Motor neuron (in vitro differentiated cells): Measurements from ENCODE around the gene LMO7. TPM values are rescaled to one million over a fixed set of nuclear protein-coding genes. Genes with fewer than 3 reads are reported as not detected.
A peak's percentile ranks its signal among the peaks of the same experiment; 100 is the strongest.
"Not testable (repeated sequence)": the region's sequence is repeated elsewhere in the genome, so short reads cannot be mapped to it uniquely, and the experiment has no call there.

ENCODE experiments used
- ATAC-seq, 8 experiments: fragments of 200-7000 bp; cut with Tn5 transposase; replicated peaks in 6 of 8; 2 replicates each; pipeline ENCODE4 v1.8.0; 2021; ENCODE audit warnings: mild to moderate bottlenecking in 8 of 8, moderate library complexity in 8 of 8
- H3K27ac ChIP-seq, 2 donors: fragments of 250-450 bp; sonication (Bioruptor Pico); 2 replicates each; pipeline ENCODE4 v1.9.0; 2021; ENCODE audit warnings: antibody characterized with exemption in 2 of 2, mild to moderate bottlenecking in 2 of 2, moderate library complexity in 1 of 2
- H3K4me1 ChIP-seq, 2 donors: fragments of 250-450 bp; sonication (Bioruptor Pico); replicated peaks in 1 of 2; 2 replicates each; pipeline ENCODE4 v1.6.1; 2021; ENCODE audit warnings: antibody characterized with exemption in 2 of 2, mild to moderate bottlenecking in 2 of 2, moderate library complexity in 1 of 2
- H3K4me3 ChIP-seq, 5 donors: fragments of 250-450 bp; sonication (Bioruptor Pico); 2 replicates each; pipeline ENCODE4 v1.9.0; 2021; ENCODE audit warnings: antibody characterized with exemption in 5 of 5, mild to moderate bottlenecking in 5 of 5, moderate library complexity in 4 of 5
- WGBS, 10 experiments: fragments of 450-650 bp; shearing (Covaris generic); methylation state at CpG; one replicate each; pipeline ENCODE4 v1.0.0; 2022; 5-methylcytosine and 5-hydroxymethylcytosine counted together
- in situ Hi-C, 9 experiments: fragments of 400-800 bp; cut with MboI; loops; one replicate each; pipeline ENCODE4 v1.15.0; 2021; ENCODE audit warnings: low sequenced_read_pairs in 9 of 9, low pct_unique_long_range_greater_than_20kb in 2 of 9; ENCODE audit not compliant: unreplicated experiment in 9 of 9
- total RNA-seq, 8 experiments: library from RNA; unstranded; fragments of 300-600 nt; gene quantifications; 2 replicates each; pipeline versions ENCODE4 v1.2.3 to v1.2.4, GENCODE V29; 2022

The LMO7 gene
- total RNA-seq, 8 experiments from 2014 or later, result 3.5 to 1,519 (median 32.1) TPM

DNA sequence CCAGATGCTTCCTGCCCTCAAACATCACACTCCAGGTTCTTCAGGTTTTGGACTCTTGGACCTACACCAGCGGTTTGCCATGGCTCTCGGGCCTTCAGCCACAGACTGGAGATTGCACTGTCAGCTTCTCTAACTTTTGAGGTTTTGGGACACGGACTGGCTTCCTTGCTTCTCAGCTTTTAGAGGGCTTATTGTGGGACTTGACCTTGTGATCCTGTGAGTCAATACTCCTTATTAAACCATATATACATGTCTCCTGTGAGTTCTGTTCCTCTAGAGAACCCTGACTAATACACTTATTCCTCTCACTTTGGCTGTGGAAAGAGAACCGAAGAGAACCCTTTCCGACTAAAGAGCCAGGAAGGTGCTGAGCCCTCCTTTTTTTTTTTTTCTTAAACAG, 53.6 kb downstream of the LMO7 start:
- no peak for ATAC-seq
- H3K4me1 ChIP-seq, result no peaks in the 10 kb centered on the region
- no peak overlapping the region for H3K27ac ChIP-seq
- in situ Hi-C loops, result loop anchor here in 6 of 9 experiments (25.0 kb wide), 5 partner anchors 123 to 1223 kb away; no protein-coding TSS in a partner anchor
- 67 to 100% (median 93%) methylated on average over 1 to 5 of the region's 5 CpGs; no CpG with 5 or more reads in 1 of the 10 experiments for WGBS, 10 experiments
- H3K4me3 ChIP-seq, result no peak overlapping the region

DNA sequence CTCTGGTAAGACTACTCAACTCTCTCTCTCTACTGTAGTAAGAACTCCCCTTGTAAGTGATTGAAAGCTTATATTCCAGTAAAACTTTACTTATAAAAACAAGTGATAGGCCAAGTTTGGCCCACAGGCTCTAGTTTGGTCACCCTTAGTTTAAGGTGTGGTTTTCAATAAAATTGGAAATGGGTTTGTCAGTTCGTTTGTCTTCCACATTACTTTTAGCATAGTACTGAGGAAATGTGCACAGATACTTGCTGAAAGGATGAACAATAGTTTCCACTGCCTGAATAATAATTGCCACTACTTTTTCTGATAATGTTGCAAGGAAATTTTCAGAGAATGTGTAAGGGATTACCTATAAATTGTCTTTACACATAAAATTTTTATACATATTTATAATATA, 54.5 kb downstream of the LMO7 start:
- Histone ChIP-seq H3K27ac (no peak overlapping the region), H3K4me3 (no peak overlapping the region), H3K4me1 (no peaks in the 10 kb centered on the region)
- in situ Hi-C loops, result loop anchor here in 6 of 9 experiments (25.0 kb wide), 5 partner anchors 122 to 1222 kb away; no protein-coding TSS in a partner anchor
- peak in 2 of 8 experiments; percentile 7 to 53 for ATAC-seq
- WGBS, 10 experiments, result 0 to 71% (median 50%) methylated on average over 1 of the region's 1 CpG; no CpG with 5 or more reads in 1 of the 10 experiments

DNA sequence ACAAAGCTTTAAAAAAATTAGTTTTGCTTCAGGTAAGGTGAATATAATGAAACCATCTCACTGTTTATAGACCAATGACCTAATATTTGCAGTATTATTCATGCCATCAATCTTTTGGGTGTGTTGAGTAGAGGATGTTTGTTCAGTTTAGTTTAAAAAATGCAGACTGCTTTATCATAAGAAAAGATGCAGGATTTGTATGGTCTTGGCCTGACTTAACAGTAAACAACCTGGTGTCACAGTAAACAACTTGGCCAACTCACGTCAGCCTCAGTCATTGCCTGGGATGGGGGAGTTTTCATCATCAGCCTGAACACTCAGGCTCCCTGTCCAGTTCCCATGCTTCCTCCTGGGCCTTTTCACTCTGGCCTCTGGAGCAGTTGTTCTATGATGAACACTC, 55.1 kb downstream of the LMO7 start:
- H3K4me3 ChIP-seq, result no peak overlapping the region
- peak in 3 of 8 experiments; percentile 21 to 73 (median 51) for ATAC-seq
- H3K4me1 ChIP-seq, result no peaks in the 10 kb centered on the region
- in situ Hi-C loops, result loop anchor here in 6 of 9 experiments (25.0 kb wide), 5 partner anchors 121 to 1221 kb away; no protein-coding TSS in a partner anchor
- H3K27ac ChIP-seq, result no peak overlapping the region
- 9 to 89% (median 60%) methylated on average over 1 of the region's 1 CpG; no CpG with 5 or more reads in 3 of the 10 experiments for WGBS, 10 experiments

DNA sequence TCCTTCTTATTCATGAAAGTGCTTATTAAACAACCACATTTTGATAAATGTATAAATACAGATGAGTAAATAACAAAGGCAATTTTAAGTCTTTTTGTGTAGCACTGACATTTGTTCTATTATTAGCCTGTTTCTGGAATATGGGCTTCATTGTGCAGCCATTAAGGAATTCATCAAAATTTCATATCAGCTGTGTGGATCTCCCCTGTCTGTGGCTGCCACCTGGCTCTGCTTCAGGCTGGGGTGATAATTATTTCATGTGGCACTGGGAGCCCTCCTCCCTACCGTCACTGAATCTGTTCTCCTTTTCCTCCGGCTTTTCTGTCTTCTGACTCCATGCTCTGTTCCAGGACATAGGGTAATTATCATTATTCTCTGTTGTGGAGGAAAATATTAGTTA, 57.1 kb downstream of the LMO7 start:
- H3K4me1 ChIP-seq, result no peaks in the 10 kb centered on the region
- in situ Hi-C loops, result loop anchor here in 6 of 9 experiments (25.0 kb wide), 5 partner anchors 119 to 1219 kb away; no protein-coding TSS in a partner anchor
- H3K4me3 ChIP-seq, result no peak overlapping the region
- no peak overlapping the region for H3K27ac ChIP-seq
- no peak for ATAC-seq
- 76 to 100% (median 100%) methylated on average over 1 to 2 of the region's 2 CpGs; no CpG with 5 or more reads in 3 of the 10 experiments for WGBS, 10 experiments

DNA sequence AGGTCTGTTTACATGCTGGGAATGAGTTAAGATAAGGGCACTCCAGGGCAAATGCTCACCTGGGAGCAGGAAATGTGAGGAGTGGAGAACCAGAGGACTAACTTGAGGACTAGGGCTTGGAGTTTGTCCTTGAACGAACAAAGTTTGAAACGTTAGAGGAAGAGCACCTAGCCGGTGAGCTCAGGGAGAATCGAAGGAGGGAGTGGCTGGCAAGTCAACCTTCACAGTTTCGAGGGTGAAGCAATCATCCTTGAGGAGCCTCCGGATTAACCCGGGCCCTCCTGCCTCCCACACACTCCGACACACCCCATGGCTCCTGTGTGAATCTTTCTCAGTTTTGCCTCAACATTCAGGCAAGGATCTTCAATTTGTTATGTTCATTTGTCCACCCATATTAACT, 58.6 kb downstream of the LMO7 start:
- Histone ChIP-seq H3K4me1 (no peaks in the 10 kb centered on the region), H3K4me3 (no peak overlapping the region), H3K27ac (no peak overlapping the region)
- ATAC-seq, result peak in 2 of 8 experiments; percentile 5
- WGBS, 10 experiments, result 64 to 88% (median 81%) methylated on average over 3 to 8 of the region's 8 CpGs; no CpG with 5 or more reads in 3 of the 10 experiments
- in situ Hi-C loops, result loop anchor here in 6 of 9 experiments (25.0 kb wide), 5 partner anchors 118 to 1218 kb away; no protein-coding TSS in a partner anchor

DNA sequence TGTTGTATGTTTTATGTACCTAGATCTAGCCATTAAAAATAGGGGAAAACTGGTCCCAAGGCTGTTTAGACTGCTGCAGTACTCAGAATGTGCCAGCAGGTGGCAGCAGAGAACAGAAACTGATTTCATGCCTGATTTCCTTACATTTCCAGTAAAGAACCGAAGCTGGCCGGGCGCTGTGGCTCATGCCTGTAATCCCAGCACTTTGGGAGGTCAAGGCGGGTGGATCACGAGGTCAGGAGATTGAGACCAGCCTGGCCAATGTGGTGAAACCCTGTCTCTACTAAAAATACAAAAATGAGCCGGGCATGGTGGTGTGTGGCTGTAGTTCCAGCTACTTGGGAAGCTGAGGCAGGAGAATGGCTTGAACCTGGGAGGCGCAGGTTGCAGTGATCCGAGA, 59.8 kb downstream of the LMO7 start:
- in situ Hi-C loops, result loop anchor here in 6 of 9 experiments (25.0 kb wide), 5 partner anchors 116 to 1216 kb away; no protein-coding TSS in a partner anchor
- H3K4me1 ChIP-seq, H3K4me3 ChIP-seq, H3K27ac ChIP-seq: not testable (repeated sequence)
- 0 to 79% (median 28%) methylated on average over 1 to 5 of the region's 8 CpGs; no CpG with 5 or more reads in 1 of the 10 experiments for WGBS, 10 experiments
- peak in 6 of 8 experiments; percentile 11 to 52 (median 38) for ATAC-seq

DNA sequence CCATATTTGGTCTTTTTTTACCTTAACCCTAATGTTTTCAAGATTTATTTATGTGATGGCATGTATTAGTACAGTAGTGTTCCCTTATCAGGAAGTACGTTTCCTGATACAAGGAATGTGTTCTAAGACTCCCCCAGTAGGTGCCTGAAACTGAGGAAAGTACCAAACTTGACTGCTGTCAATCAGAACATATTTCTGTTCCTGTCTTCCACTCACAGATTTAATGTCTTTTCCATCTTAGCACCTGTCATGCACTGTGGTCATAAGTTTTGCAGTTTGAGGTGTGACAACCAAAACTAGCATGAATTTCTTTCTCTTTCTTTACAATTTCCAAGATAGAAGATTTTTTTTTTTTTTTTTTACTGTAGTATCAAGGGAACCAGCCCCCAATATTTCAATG, 62.9 kb downstream of the LMO7 start:
- ATAC-seq, result no peak
- H3K4me3 ChIP-seq, result no peak overlapping the region
- H3K4me1 ChIP-seq, result no peaks in the 10 kb centered on the region
- H3K27ac ChIP-seq, result no peak overlapping the region
- in situ Hi-C loops, result loop anchor here in 6 of 9 experiments (25.0 kb wide), 5 partner anchors 113 to 1213 kb away; no protein-coding TSS in a partner anchor
- WGBS, 10 experiments, result 71 to 100% (median 93%) methylated on average over 1 of the region's 1 CpG; no CpG with 5 or more reads in 4 of the 10 experiments

DNA sequence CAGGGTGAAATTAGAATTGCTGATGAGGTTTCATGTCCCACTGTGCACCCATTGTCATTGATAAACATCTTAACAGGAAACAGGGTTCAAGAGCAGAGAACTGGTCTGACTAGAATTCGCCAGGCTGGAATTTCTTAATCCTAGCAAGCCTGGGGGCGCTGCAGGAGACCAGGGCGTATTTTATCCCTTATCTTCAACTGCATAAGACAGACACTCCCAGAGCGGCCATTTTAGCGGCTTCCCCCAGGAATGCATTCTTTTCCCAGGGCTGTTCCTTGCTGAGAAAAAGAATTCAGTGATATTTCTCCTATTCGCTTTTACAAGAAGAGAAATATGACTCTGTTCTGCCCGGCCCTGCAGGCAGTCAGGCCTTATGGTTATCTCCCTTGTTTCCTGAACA, 63.6 kb downstream of the LMO7 start:
- in situ Hi-C loops, result loop anchor here in 6 of 9 experiments (25.0 kb wide), 5 partner anchors 113 to 1213 kb away; no protein-coding TSS in a partner anchor
- not testable (repeated sequence) for H3K27ac ChIP-seq, ATAC-seq, H3K4me3 ChIP-seq, H3K4me1 ChIP-seq
- 39 to 100% (median 80%) methylated on average over 1 to 7 of the region's 7 CpGs; no CpG with 5 or more reads in 3 of the 10 experiments for WGBS, 10 experiments

DNA sequence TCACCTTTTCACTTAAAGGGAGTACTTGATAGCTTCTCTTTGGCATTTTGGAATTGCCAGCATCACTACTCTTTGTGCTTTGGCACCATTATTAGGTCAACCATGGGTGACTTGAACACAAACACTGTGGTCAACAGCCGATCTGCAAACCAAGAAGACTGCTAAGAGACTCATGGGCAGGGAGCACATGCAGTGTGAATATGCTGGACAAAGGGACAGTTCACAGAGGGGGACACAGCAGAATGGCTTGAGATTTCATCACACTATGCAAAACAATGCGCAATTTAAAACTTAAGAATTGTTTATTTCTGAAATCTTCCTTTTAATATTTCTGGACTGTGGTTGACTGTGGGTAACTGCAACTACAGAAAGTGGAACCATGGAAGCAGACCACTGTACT, 64.4 kb downstream of the LMO7 start:
- WGBS, 10 experiments, result 33 to 100% (median 100%) methylated on average over 1 to 2 of the region's 2 CpGs; no CpG with 5 or more reads in 1 of the 10 experiments
- peak in 3 of 8 experiments; percentile 35 to 79 (median 56) for ATAC-seq
- in situ Hi-C loops, result no loop called here
- Histone ChIP-seq H3K4me1 (no peaks in the 10 kb centered on the region), H3K27ac (no peak overlapping the region), H3K4me3 (no peak overlapping the region)

DNA sequence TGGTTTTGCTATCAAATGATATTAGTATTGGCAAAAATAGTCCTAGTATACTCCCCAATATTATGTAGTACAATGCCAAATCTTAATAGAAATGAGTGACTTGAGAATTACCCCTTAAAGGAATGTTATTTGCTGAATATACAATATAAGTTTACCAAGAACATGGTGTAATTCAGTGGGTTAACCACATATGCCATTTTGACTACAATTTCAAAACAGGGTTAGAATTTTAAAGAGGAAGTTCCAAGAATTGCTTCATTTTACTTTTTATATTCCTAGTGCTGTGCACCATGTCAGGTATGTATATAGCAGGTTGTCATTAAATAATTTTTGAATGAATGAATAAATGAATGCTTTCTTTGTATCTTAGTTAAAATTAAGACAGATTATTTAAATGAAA, 66.3 kb downstream of the LMO7 start:
- no peak for ATAC-seq
- in situ Hi-C loops, result no loop called here
- Histone ChIP-seq H3K4me3 (no peak overlapping the region), H3K27ac (no peak overlapping the region), H3K4me1 (no peaks in the 10 kb centered on the region)

DNA sequence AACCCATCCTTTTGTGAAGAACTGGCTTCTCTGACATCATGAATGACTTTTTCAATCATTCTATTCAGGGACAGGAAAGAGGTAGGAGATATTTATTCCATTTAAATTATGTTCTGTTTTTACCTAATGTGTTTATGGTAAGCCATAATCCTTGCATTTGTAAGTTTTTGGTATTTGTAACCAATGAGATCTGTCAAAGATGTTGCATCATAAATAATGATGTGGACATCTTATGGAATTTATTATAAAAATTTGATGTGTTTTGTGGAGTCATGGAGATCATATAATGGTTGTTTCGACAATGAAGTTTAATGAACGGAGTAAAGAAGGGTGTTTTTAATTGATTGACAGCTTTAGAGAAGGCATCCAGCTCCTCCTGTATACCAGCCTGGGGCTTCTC, 67.6 kb downstream of the LMO7 start:
- no peak overlapping the region for H3K27ac ChIP-seq
- H3K4me3 ChIP-seq, result no peak overlapping the region
- ATAC-seq, result no peak
- in situ Hi-C loops, result no loop called here
- 91 to 100% (median 100%) methylated on average over 2 of the region's 2 CpGs; no CpG with 5 or more reads in 2 of the 10 experiments for WGBS, 10 experiments
- H3K4me1 ChIP-seq, result no peaks in the 10 kb centered on the region

DNA sequence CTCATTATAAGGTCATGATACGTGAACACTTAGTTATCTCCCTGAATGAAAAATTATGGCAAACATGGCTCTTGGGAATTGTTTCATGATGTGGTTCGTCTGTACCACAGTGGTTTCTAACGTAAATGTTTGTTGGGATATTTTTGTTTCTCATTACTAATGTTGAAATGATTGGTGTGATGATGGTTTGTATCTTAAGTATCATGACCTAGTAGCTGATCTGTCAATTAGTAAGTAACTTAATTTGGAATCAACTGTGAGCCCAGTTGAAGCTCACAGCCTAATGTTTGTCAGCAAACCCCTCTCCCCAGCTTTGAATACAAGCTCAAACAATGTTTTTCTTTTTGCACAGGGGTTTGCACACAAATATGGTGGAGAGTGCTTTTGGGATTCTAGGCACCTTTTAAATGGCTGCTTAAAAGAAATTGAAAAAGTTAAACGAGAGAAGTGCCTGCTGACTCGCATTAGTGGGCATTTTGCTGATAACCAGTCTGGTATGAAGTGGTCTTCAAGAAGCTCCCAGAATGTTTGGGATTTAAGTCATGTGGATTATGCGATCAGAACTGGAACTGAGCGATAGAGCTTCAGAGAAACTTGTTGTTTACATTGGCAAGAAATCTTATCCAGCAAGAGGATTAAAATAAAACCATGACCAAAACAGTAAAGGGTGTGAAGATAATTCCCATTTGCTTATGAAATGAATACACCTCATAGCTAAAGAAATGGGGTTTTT, 68.2 kb downstream of the LMO7 start:
- 50 to 96% (median 88%) methylated on average over 3 to 7 of the region's 7 CpGs; no CpG with 5 or more reads in 1 of the 10 experiments for WGBS, 10 experiments
- in situ Hi-C loops, result no loop called here

DNA sequence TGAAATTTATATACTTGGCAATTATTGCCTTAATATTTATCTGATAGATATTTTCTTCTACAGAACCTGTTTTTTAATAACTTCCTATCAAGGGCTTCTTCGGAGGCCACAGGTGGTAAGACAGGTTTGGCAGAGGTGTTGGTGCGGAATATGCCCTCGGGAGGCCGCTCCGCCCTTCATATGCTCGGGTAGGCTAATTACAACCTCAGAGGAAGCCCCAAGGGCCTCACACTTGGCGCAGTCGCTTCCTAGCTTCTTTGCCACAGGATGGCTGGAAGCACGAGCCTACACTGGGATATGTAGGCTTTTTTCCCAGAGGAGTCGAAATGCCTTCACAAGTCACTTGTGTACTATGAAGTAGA, 68.8 kb downstream of the LMO7 start:
- no peaks in the 10 kb centered on the region for H3K4me1 ChIP-seq
- H3K4me3 ChIP-seq, result no peak overlapping the region
- 35 to 90% (median 67%) methylated on average over 1 to 10 of the region's 10 CpGs; no CpG with 5 or more reads in 2 of the 10 experiments for WGBS, 10 experiments
- ATAC-seq, result peak in 2 of 8 experiments; percentile 27 to 73
- in situ Hi-C loops, result no loop called here
- no peak overlapping the region for H3K27ac ChIP-seq

More for the DNA sequence above, 68.2 kb downstream of the LMO7 start:
- Histone ChIP-seq H3K4me3 (no peak overlapping the region), H3K4me1 (no peaks in the 10 kb centered on the region), H3K27ac (no peak overlapping the region)
- peak in 1 of 8 experiments; percentile 22 for ATAC-seq
